GM21619 (cell line): ENCODE measurements around the gene SLC29A1.
"Not testable (repeated sequence)": the region's sequence is repeated elsewhere in the genome, so short reads cannot be mapped to it uniquely, and the experiment has no call there.

Experiments
- ATAC-seq: cut with Tn5 transposase; IDR thresholded peaks from one replicate; pipeline ENCODE4 v1.9.1; 2021; ENCODE audit not compliant: unreplicated experiment

Gene SLC29A1

GRCh38 chr6:44223319-44224028 lies at the start of gene SLC29A1:
Gene SLC29A1 (plus strand): TSS chr6:44223595. CDS start chr6:44227314, 3,719 bp downstream.
- ATAC-seq, result peak; percentile 41

GRCh38 chr6:44176130-44176761 lies 47.1 kb upstream of the SLC29A1 start:
- ATAC-seq, result no peak

- peak; percentile 53 for ATAC-seq
Observed at GRCh38 chr6:44176762-44177509, 46.5 kb upstream of the SLC29A1 start.

- no peak for ATAC-seq
Observed at GRCh38 chr6:44177691-44178423, 45.5 kb upstream of the SLC29A1 start.

DNA sequence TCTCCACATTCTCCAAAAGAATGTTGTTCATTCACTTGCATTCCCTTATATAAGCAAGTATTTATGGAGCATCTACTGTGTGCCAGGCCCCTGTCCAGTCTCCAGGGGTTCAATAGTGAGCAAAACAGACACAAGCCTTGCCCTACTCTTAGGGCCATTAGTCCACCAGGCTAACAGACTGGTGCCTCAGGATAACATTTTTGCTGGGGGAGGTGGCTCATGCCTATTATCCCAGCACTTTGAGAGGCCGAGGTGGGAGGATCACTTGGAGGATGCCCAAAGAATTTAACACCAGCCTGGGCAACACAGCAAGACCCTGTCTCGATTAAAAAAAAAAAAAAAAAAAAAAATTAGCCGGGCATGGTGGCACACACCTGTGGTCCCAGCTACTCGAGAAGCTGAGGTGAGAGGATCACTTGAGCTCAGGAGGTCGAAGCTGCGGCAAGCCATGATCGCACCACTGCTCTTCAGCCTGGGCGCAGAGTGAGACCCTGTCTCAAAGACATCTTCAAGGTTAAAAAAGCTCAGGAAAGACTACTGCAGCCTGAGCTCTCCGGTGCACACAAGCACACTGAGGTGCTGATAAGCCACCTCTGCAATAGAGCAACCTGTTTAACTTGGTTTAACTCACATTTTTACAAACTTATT lies 44.8 kb upstream of the SLC29A1 start:
- ATAC-seq, result no peak

DNA sequence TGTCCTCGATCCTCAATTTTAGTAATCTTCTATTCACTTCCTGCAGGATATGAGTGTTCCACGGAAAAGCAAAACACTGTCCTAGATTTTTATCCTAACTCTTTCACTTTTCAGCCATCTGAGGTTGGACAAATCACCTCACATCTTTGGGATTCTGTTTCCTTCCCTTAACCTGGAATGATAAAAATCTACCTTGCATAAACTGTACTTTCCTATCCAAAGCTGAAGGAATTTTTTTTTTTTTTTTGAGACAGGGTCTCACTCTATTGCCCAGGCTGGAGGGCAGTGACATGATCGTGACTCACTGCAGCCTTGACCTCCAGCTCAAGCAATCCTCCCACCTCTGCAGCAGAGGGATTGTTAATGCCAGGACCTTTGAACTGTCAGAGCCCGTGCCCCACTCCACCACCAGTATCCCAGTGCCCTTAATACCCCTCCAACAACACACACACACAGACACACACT lies 44.3 kb upstream of the SLC29A1 start:
- ATAC-seq, result no peak

DNA sequence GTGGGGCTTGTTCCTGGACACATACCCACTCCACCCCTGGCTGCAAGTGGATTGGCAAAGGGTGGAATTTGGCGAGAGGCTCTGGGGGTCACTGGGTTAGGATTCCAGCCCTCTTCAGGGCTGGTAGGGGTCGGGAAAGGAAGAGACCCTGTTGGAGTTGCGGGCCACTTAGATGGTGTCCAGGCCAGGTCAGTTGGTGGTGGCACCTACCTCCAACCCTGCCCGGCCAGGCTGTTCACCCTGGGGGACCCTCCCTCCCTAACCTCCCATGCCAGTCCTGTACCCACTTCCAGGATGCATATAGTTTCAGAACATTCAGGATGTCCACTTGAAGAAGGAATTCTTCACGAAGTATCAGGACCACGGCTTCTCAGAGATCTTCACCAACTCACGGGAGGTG lies 43.7 kb upstream of the SLC29A1 start:
- no peak for ATAC-seq

DNA sequence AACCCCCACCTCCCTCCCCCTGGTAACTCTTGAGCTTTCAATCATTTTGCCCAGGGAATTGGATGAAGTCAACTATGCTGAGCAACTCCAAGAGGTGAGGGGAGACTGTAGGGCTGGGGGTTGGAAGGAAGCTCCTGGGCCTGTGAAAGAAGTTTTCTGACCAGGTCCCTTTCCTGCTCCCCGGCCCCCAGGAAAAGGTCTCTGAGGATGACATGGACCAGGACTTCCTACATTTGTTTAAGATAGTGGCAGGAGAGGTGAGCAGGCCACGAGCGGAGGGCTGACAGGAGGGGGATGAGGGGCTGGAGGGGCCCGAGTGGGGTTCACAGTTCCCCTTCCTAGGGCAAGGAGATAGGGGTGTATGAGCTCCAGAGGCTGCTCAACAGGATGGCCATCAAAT lies 43.0 kb upstream of the SLC29A1 start:
- no peak for ATAC-seq

GRCh38 chr6:44180886-44181285 lies 42.5 kb upstream of the SLC29A1 start:
- ATAC-seq, result no peak

GRCh38 chr6:44181784-44182183 lies 41.6 kb upstream of the SLC29A1 start:
- ATAC-seq, result not testable (repeated sequence)

- ATAC-seq, result no peak
Observed at GRCh38 chr6:44182911-44183390, 40.4 kb upstream of the SLC29A1 start.

DNA sequence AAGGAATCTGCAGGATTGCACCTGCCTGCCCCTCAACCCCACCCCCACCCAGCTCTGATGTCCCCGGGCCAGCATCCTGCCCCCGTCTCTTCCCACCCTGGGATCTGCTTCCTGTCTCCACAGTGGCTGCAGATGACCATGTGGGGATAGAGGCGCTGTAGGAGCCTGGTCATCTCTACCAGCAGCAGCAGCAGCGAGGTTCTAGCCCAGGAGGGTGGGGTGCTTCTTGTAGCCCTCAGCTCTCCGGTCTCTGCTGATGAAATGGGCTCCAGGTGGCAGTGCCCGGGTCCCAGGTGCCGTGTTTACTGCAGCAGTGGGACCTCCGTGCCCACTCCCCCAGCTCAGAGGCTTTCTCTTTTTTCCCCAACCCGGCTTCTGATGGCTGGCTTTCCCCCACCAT lies 39.6 kb upstream of the SLC29A1 start:
- ATAC-seq, result no peak

GRCh38 chr6:44185356-44185755 lies 38.0 kb upstream of the SLC29A1 start:
- ATAC-seq, result not testable (repeated sequence)

GRCh38 chr6:44185953-44186634 lies 37.3 kb upstream of the SLC29A1 start:
- no peak for ATAC-seq

DNA sequence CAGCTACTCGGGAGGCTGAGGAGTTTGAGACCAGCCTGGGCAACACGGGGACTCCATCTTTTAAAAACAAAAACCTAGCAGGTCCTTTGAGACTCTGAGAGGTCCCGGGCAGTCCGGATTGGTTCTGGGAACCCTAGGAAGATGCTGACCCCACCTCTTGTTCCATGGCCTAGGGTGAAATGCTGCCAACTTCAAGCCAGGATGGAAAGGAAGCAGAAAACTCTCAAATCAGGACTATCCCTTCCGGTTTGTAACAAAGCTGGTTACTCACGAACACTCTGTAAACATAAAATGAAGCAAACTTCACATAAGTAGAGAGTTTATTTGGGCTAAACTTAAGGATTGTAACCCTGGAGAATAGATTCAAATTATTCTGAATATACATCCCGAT lies 36.8 kb upstream of the SLC29A1 start:
- ATAC-seq, result no peak

GRCh38 chr6:44188819-44189218 lies 34.6 kb upstream of the SLC29A1 start:
- no peak for ATAC-seq

DNA sequence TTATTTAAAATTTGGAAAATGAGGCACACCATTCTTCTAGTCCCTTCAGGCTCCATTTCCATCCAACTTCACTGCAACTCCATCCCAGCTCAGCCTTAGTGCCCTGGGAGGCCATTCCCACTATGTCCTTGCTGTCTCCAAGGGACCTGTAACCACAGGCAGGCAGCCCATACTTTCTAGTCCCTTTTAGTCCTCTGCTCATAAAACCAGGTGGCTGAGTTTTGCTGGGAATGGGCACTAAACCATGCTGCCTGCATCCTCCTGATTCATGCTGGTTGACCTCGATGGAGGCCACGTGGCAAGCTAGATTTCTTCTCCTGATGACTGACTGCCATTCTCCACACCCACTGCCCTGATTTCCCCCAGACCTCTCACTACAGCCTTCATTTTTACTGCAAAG lies 34.1 kb upstream of the SLC29A1 start:
- no peak for ATAC-seq

DNA sequence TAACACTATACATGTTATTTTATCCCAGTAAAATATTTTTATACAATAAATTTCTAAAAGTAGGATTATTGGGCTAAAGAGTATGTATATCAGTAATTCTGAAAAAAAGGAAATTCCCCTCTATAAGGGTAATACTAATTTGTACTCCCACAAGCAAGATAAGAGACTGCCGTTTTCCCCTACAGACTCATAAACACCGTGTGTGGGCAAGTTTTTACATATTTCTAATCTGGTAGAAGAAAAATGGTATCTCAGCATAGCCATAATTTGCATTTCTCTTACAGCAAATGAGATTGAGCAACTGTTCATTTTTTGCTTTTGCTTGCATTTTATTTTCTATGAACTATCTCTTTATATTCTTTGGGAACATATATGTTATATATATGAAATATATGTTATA lies 32.7 kb upstream of the SLC29A1 start:
- peak; percentile 75 for ATAC-seq

GRCh38 chr6:44192428-44193041 lies 30.9 kb upstream of the SLC29A1 start:
- no peak for ATAC-seq
